Vagina (tissue), 2 donors: Measurements from ENCODE around the gene GABBR2. TPM values are rescaled to one million over a fixed set of nuclear protein-coding genes. Genes with fewer than 3 reads are reported as not detected.

ENCODE experiments used
- DNase-seq, 2 donors: peaks; one replicate each; pipeline ENCODE4 v3.0.0-alpha.2; 2017; ENCODE audit errors: extremely low spot score in 2 of 2
- H3K27ac ChIP-seq: fragments of 200-600 bp; sonication (generic); one replicate; pipeline ENCODE4 v1.5.1; 2019
- H3K27me3 ChIP-seq: fragments of 200-600 bp; sonication (generic); one replicate; pipeline ENCODE4 v1.5.1; 2019
- H3K36me3 ChIP-seq, 2 donors: fragments of 200-600 bp; sonication (generic); one replicate each; pipeline ENCODE4 v1.5.1; 2017 to 2019
- H3K4me1 ChIP-seq: fragments of 200-600 bp; sonication (generic); one replicate; pipeline ENCODE4 v1.5.1; 2019
- H3K4me3 ChIP-seq, 2 donors: fragments of 200-600 bp; sonication (generic); 1 replicate in 1 of 2; 2 replicates in 1 of 2; pipeline ENCODE4 v1.5.1; 2016 to 2019
- H3K9me3 ChIP-seq: fragments of 200-600 bp; sonication (generic); one replicate; pipeline ENCODE4 v1.5.1; 2019
- CTCF ChIP-seq, 3 experiments: fragments of 450-650 bp in 2 of 3; fragments of 200-600 bp in 1 of 3; sonication (generic) in 1 of 3; IDR thresholded peaks; one replicate each; pipeline ENCODE4 v1.5.1; 2017 to 2019; ENCODE audit warnings: antibody characterized with exemption in 3 of 3, mild to moderate bottlenecking in 2 of 3, moderate library complexity in 2 of 3
- POLR2A ChIP-seq, 2 donors: fragments of 450-650 bp; IDR thresholded peaks; one replicate each; pipeline ENCODE4 v1.6.1; 2017; ENCODE audit warnings: antibody characterized with exemption in 2 of 2, mild to moderate bottlenecking in 2 of 2, moderate library complexity in 2 of 2
- POLR2AphosphoS5 ChIP-seq, 2 donors: sonication (generic); formaldehyde crosslinking; IDR thresholded peaks; one replicate each; pipeline ENCODE4 v1.9.0; 2017; ENCODE audit warnings: antibody characterized with exemption in 2 of 2, mild to moderate bottlenecking in 2 of 2, low read depth in 1 of 2; ENCODE audit not compliant: insufficient read depth in 1 of 2
- intact Hi-C: fragments of 100-400 bp; cut with DNase I; formaldehyde crosslinking; loops from one replicate; pipeline ENCODE4 v1.15.1; 2023
- total RNA-seq: library from RNA; depleted of rRNA; stranded (reverse); fragments of >200 nt; gene quantifications from one replicate; pipeline ENCODE4 v1.2.3, GENCODE V29; 2016

GABBR2 gene
- total RNA-seq, 1 donor from 2014 or later: not detected

DNA sequence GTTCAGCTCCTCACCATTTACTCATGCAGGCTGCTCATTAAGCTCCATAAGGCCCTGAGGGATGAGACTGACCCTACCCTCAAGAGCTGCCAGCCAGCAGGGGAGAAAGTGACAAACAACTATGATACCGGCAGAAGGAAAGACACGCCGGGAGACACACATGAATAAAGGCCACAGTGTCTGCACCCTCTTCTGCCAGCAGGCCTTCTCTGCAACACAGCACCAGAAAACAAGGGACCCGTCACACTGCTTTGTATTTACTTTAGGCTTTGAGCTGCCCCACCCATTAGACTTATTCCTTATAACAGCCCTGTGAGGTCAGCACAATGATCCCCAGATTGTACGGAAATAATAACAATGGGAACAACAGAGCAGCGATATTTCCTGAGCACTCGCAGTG lies 7.2 kb downstream of the GABBR2 start:
- Histone ChIP-seq H3K27me3 (no peaks in the 10 kb centered on the region), H3K27ac (no peak overlapping the region), H3K4me3 (no peak overlapping the region), H3K36me3 (no peaks in the 10 kb centered on the region), H3K4me1 (no peaks in the 10 kb centered on the region), H3K9me3 (no peaks in the 10 kb centered on the region)
- intact Hi-C loops: no loop called here
- TF ChIP-seq CTCF (IDR thresholded peaks at IDR 0.05) (no peak), POLR2A (IDR thresholded peaks at IDR 0.05) (no peak), POLR2AphosphoS5 (IDR thresholded peaks at IDR 0.05; ENCODE audit: insufficient read depth in 1 of 2, low read depth in 1 of 2) (no peak)
- DNase-seq: no peak

DNA sequence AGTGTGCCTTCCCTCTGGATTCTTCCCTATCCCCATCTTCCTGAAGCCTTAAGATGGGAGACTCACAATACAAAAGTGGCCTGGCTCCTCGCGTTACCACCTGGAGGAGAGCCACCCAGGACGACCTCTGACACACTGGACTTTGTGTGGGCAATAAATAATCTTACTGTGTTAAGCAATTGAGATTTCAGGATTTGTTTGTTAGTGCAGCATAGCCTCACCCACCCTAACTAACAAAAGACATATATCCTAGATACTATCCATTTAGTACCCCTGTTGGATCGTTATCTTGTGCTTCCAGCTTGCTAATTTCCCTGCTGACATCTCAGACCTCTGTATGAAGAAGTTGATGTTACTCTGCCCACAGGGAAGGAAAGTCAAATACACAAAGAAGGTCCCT lies 7.9 kb downstream of the GABBR2 start:
- no peak for DNase-seq
- no peaks in the 10 kb centered on the region for H3K36me3 ChIP-seq
- no peak overlapping the region for H3K4me3 ChIP-seq
- TF ChIP-seq POLR2AphosphoS5 (IDR thresholded peaks at IDR 0.05; ENCODE audit: insufficient read depth in 1 of 2, low read depth in 1 of 2) (no peak), CTCF (IDR thresholded peaks at IDR 0.05) (no peak), POLR2A (IDR thresholded peaks at IDR 0.05) (no peak)
- H3K4me1 ChIP-seq: no peaks in the 10 kb centered on the region
- no peak overlapping the region for H3K27ac ChIP-seq
- intact Hi-C loops: no loop called here
- no peaks in the 10 kb centered on the region for H3K27me3 ChIP-seq
- H3K9me3 ChIP-seq: no peaks in the 10 kb centered on the region

GRCh38 chr9:98698856-98699255 lies 9.9 kb downstream of the GABBR2 start:
- H3K4me3 ChIP-seq: no peak overlapping the region
- intact Hi-C loops: no loop called here
- H3K36me3 ChIP-seq: no peaks in the 10 kb centered on the region
- DNase-seq: no peak
- no peak overlapping the region for H3K27ac ChIP-seq
- no peaks in the 10 kb centered on the region for H3K9me3 ChIP-seq
- H3K4me1 ChIP-seq: no peaks in the 10 kb centered on the region
- no peak for TF ChIP-seq POLR2AphosphoS5 (IDR thresholded peaks at IDR 0.05; ENCODE audit: insufficient read depth in 1 of 2, low read depth in 1 of 2)
- TF ChIP-seq CTCF (IDR thresholded peaks at IDR 0.05): no peak
- TF ChIP-seq POLR2A (IDR thresholded peaks at IDR 0.05): no peak
- no peaks in the 10 kb centered on the region for H3K27me3 ChIP-seq

DNA sequence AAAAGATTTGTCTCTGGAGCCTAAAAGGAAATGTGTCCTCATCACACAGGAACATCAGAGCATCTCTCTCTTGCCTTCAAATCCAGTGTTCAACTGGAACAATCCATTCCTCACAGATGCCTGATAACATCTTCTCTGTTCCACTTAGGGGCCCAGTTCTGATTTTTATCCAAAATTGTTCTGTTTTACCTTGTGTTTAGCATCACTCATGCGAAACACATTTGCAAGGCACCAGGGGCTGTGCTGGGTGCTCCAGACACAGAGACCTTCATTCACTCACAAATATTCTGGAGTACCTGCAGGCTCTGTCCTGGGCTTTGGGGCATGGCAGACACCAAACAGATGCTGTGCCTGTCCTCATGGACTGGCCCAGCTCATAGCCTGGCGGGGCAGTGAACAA lies 13.8 kb downstream of the GABBR2 start:
- H3K27ac ChIP-seq: no peak overlapping the region
- H3K36me3 ChIP-seq: no peaks in the 10 kb centered on the region
- intact Hi-C loops: no loop called here
- no peaks in the 10 kb centered on the region for H3K9me3 ChIP-seq
- TF ChIP-seq CTCF (IDR thresholded peaks at IDR 0.05): no peak
- no peak for TF ChIP-seq POLR2A (IDR thresholded peaks at IDR 0.05)
- no peaks in the 10 kb centered on the region for H3K4me1 ChIP-seq
- DNase-seq: no peak
- H3K27me3 ChIP-seq: no peaks in the 10 kb centered on the region
- no peak overlapping the region for H3K4me3 ChIP-seq

DNA sequence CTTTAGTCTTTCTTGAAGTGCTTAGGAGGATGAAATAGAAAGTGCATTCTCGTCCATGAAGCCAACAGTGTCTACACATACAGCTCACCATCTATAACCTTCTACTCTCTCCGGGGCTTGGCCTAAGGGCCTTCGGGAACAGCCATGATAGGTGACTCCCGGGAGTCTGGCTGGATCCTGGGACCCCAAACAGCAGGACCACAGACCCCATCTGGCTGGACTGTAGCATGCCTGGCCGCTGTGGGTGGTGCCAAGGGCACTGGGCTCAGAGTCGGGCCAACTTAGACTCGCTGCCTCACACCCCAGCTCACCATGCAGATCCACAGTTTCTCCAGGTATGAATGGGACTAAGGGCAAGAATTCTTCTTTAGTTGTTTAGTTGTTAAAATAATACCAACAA lies 16.3 kb downstream of the GABBR2 start:
- Histone ChIP-seq H3K4me1 (no peaks in the 10 kb centered on the region), H3K9me3 (no peaks in the 10 kb centered on the region), H3K27me3 (no peaks in the 10 kb centered on the region), H3K36me3 (no peaks in the 10 kb centered on the region), H3K27ac (no peak overlapping the region), H3K4me3 (no peak overlapping the region)
- intact Hi-C loops: no loop called here
- no peak for DNase-seq
- TF ChIP-seq POLR2AphosphoS5 (IDR thresholded peaks at IDR 0.05; ENCODE audit: insufficient read depth in 1 of 2, low read depth in 1 of 2): no peak

DNA sequence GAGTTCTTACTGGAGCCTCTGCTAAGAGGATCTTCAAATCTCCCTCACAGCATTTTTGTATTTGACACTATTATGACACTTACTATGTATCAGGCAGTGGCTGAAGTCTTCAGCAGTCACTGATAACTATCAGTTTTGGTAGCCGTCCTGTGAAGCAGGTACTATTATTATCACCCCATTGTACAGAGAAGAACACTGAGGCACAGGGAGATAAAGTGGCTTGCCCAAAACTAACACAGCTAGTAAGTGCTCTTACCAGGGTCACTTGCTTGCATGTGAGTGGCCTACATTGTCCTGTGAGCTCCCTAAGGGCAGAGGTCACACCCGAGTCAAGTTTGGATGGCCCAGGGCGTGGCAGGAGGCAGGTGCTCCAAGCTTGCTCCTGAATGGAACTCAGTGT lies 16.8 kb downstream of the GABBR2 start:
- Histone ChIP-seq H3K4me3 (no peak overlapping the region), H3K4me1 (no peaks in the 10 kb centered on the region), H3K36me3 (no peaks in the 10 kb centered on the region), H3K27me3 (no peaks in the 10 kb centered on the region), H3K27ac (no peak overlapping the region), H3K9me3 (no peaks in the 10 kb centered on the region)
- no peak for DNase-seq
- TF ChIP-seq POLR2AphosphoS5 (IDR thresholded peaks at IDR 0.05; ENCODE audit: insufficient read depth in 1 of 2, low read depth in 1 of 2) (no peak), CTCF (IDR thresholded peaks at IDR 0.05) (no peak), POLR2A (IDR thresholded peaks at IDR 0.05) (no peak)
- intact Hi-C loops: no loop called here
